Left colon (tissue), 2 donors: ENCODE measurements around the gene DCAF15. TPM values are rescaled to one million over a fixed set of nuclear protein-coding genes. Genes with fewer than 3 reads are reported as not detected.
"Not testable (repeated sequence)": the region's sequence is repeated elsewhere in the genome, so short reads cannot be mapped to it uniquely, and the experiment has no call there.

ENCODE experiments used
- ATAC-seq: fragments of 200-7000 bp; cut with Tn5 transposase; one replicate; pipeline ENCODE4 v1.9.1; 2020; ENCODE audit warnings: mild to moderate bottlenecking, moderate library complexity
- DNase-seq, 2 donors: peaks; one replicate each; pipeline ENCODE4 v3.0.0-alpha.2; 2020
- intact Hi-C, 2 donors: fragments of 100-400 bp; cut with DNase I in 1 of 2; cut with micrococcal nuclease in 1 of 2; formaldehyde crosslinking; loops; one replicate each; pipeline versions ENCODE4 v1.11.2 to v1.14.0; 2022; cut with DNase I, micrococcal nuclease
- total RNA-seq, 2 donors: library from RNA; stranded (reverse); fragmentation: NEBNext Ultra II Directional; extraction: Animal tissue kit (Norgen Biotek cat#: 25700); gene quantifications; one replicate each; pipeline ENCODE4 v1.2.1, GENCODE V29; 2021
- donor health status: DM: no; HTN: no; CAD: no.
- donor health status: DM: yes; HTN: yes; CAD: no.

The DCAF15 gene
- total RNA-seq, 2 donors from 2014 or later = 30.5 to 33.9 TPM

DNA sequence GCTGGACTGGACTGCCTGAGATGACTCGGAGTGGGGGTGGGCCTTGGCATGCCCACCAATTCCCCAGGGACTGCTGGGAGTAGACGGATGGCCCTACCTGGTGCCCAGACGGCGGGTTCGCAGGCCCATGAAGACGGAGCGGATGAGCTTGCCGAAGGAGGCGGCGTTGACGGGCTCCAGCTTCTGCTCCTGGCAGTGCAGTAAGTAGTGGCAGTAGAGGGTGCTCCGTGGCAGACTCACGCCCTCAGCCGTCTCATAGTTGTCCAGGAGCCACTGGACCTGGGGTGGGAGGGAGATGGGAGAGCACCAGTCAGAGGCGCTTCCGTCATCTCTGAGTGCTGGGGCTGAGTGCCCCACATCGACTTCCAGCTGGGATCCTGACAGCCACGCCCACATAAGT is 17.6 kb downstream of the DCAF15 start:
- ATAC-seq = no peak
- intact Hi-C loops = no loop called here
- DNase-seq = no peak

DNA sequence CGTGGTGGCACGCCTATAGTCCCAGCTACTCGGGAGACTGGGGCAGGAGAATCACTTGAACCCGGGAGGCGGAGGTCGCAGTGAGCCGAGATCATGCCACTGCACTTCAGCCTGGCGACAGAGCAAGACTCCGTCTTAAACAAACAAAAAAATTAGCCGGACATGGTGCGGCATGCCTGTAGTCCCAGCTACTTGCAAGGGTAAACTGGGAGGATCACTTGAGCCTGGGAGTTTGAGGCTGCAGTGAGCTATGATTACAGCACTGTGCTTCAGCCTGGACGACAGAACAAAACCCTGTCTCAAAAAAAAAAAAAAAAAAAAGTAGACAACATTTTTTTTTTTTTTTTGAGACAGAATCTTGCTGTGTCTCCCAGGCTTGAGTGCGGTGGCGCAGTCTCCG is 19.6 kb downstream of the DCAF15 start:
- ATAC-seq, DNase-seq, intact Hi-C loops: not testable (repeated sequence)

DNA sequence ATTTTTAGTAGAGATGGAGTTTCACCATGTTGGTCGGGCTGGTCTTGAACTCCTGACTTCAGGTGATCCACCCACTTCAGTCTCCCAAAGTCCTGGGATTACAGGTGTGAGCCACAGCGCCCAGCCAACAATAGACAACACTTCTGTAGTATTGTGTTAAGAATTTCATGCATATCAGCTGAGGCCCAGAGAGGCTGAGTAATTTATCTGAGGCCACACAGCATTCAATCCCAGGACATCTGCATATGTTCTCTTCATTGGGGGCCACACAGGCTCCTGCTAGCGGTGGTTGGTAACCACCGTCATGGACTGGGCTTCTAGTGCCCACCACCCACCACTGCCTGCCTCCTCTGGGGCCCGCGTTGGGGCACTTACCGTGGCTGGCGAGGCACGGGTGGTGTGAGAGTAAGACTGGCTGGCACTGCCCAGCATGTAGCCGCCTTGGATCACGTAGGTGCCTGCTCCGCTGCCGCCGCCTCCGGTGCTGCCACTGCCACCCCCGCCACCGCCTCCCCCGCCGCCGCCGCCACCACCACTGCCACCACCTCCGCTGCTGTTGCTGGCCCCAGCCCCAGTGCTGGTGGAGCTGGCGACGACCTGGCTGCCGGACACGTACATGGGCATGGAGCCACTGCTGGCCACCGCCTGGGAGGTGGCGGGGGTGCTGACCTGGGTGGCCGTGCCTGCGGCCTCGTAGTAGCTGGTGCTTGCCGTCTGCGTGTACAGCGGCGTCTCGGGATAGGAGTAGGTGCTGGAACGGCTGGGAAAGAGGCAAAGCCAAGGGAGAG is 20.3 kb downstream of the DCAF15 start:
- no peak for DNase-seq
- intact Hi-C loops = no loop called here
- no peak for ATAC-seq

DNA sequence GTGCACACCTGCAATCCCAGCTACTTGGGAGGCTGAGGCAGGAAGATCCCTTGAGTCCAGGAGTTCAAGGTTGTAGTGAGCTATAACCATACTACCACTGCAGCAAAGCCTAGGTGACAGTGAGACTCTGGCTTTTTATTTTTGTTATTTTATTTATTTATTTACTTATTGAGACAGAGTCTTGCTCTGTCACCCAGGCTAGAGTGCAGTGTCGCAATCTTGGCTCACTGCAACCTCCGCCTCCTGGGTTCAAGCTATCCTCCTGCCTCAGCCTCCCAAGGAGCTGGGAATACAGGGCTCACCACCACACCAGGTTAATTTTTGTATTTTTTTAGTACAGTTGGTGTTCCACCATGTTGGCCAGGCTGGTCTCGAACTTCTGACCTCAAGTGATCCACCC is 21.2 kb downstream of the DCAF15 start:
- intact Hi-C loops, ATAC-seq, DNase-seq: not testable (repeated sequence)

DNA sequence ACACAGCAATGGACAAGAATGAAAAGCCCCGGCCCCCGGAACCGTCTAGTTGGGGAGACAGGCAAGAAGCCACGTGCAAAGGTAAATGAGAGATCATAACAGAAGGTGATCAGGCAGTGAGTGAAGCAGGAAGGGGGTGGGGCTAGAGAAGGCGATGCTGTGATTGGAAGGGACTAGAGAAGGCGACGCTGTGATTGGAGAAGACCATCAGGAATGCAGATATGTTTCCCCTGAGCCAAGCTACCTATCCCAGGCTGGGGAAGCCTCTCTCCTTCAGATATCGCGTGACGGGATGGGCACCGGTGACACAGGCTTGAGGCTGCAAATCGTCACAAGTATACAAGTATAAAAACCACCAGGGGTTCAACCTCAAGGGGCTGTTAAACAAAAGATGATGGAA is 21.8 kb downstream of the DCAF15 start:
- intact Hi-C loops = no loop called here
- ATAC-seq (peak; percentile 82), DNase-seq (no peak)

DNA sequence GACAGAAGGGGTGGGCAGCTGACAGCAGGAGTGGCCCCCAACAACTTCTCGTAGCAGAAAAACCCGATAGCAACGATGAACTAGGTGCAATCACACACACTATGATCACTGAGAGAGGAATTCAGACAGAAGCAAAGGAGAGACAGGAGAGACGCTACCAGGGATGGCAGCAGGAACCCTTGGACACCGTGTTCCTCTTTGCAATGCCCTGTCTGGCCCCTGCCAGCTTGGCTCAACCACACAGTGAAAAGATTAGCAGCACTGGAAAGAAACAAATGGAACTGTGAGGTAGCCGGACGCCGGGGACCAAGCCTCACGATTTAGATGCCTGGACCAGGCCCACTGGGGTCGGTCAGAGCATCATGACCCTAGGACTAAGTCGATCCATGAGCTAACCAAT is 23.6 kb downstream of the DCAF15 start:
- intact Hi-C loops = no loop called here
- no peak for ATAC-seq
- DNase-seq = no peak

DNA sequence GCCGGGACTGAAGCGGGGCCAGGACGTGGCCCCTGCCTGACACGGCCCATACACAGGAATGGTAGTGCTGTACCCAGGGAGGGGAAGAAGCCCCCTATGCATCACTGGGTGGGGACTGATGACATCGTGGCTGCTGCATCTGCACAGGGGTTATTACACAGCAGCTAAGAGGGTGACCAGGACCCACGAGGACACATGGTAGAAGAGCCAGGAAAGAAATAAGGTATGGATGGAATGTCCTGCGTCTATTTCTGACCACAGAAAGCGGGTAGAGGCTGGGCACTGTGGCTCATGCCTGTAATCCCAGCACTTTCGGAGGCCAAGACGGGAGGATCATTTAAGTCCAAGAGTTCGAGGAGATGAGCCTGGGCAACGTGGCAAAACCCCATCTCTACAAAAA is 24.1 kb downstream of the DCAF15 start:
- DNase-seq (no peak), ATAC-seq (no peak)
- intact Hi-C loops = no loop called here

DNA sequence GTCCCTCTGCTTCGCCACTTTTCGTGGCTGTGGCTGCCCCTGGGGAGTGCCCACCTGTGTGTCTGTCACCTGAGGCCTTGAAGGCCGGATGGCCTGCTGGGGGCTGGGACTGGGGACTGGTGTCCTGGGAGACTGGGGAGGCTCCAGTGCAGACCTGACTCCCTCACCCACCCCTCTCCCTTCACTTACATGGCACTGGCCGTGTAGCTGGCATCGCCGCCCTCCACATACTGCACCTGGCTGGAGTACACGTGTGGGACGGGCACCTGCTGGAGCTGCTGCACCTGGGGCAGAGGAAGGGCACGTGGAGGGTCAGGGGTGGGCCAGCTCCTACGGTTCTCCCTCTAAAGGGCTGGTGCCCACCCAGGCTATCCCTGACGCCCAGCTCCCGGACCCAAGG is 25.5 kb downstream of the DCAF15 start:
- DNase-seq = no peak
- ATAC-seq = no peak

DNA sequence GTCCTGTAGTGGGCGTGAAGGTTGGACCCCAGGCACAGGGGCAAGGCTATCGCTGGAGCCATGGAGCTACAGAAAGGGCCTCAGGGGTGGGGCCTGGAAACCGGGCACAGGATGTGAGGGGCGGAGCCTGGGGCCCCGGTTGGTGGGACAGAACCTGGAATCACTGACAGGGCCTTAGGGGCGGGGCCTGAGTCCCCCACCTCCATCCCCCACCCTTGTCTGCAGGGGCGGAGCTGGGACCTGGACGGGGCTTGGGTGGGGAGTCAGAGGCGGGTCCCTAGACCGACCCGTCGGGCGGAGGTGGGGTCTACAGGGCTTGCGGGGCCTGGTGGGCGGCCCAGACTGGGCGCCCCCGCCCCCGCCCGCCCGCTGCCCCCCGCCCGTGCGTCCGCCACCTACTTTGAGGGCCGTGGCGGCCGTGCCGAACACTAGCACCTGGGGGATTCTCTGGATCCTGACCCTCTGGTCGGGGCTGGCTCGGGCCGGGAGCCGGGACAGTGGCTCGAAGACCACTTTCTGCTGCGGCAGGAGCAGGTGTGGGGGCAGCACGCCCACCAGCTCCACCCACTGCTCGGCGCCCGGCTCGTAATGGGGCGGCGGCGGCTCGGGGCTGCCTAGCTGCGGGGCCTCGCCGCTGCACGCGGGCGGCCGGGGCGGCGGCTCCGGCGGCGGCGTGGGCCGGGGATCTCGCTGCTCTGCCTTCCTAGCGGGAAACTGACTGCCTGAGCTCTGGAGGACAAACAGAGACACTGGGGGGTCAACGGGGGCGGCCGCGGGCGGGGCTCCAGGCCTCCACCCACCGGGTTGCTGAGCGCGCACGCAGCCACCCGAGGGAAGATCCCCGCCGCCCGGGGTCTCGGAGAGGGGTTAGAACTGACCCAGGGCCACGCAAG is 26.3 kb downstream of the DCAF15 start:
- intact Hi-C loops = no loop called here
- ATAC-seq (peak; percentile 73), DNase-seq (peak; percentile 81 to 85)

More for the DNA sequence above, 25.5 kb downstream of the DCAF15 start:
- intact Hi-C loops = no loop called here

DNA sequence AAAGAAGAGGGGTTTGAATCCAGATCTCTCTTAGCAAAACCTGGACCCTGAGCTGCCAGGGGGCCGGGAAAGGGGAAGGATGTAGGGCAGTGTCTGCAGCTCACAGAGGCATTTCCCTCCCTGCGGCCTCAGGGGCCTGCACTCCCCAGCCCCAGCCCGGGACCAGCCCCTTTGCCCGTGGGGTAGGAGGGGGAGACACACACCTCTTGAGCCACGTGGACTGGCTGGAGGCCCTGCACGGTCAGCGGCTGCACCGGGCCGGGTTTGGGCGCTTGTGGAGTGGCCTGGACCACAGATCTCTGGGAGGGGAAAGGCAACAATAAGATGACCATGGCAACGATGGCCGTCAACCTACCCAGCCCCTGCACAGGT is 26.9 kb downstream of the DCAF15 start:
- intact Hi-C loops = no loop called here
- ATAC-seq = peak; percentile 10
- DNase-seq = no peak

DNA sequence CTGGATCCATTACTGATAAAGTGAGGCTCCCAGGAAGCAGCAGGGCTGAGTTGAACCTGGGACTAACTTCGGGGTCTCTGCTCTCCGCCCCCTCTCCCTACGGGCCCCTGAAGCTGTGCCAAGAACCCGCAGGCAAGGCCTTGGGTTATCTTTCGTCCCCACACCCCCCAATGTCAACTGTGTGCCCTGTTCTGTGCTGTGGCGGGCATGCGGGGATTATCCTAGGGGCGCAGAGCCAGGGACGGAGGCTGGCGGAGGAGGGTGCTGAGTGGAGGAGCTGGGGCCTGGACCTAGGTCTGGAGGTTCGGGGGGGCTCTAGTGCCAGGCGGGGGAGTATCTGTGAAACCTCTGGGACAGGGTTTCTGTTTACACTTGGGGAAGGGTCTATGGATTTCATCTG is 27.4 kb downstream of the DCAF15 start:
- ATAC-seq = no peak
- intact Hi-C loops = no loop called here

DNA sequence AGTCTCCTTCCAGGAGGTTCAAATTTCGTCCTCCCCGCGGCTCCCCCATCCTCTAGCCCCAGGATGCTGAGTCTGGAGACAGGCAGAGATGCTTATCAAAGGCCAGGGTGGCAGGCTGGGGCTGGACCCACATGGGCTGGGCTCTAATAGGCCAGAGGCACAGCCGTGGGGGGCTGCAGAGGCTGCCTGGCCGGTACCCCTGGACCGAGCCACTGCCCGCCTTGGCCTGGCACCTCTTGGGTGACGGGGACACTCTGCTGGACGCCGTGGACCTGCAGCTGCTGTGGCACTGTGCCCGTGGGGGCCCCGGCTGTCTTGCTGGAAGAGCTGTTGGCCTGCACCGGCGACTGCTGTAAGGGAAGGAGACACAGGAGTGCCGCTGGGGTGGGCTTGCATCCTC is 28.0 kb downstream of the DCAF15 start:
- DNase-seq (no peak), ATAC-seq (no peak)
- intact Hi-C loops = no loop called here

More for the DNA sequence above, 27.4 kb downstream of the DCAF15 start:
- DNase-seq = no peak

DNA sequence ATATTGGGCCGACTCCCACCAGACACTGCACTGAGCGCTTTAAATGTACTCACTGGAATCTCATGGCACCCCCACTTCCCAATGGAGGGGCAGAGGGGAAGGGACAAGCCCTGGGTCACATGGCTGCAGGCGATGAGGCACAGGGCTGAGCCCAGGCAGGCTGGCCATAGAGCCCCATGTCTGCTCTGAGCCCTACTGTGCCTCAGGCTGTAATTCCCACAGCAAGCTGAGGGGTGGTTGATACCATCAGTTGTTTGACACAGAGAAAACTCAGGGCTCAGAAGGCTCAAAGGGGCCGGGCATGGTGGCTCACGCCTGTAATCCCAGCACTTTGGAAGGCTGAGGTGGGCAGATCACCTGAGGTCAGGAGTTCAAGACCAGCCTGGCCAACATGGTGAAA is 28.7 kb downstream of the DCAF15 start:
- ATAC-seq = no peak
- intact Hi-C loops = no loop called here
- no peak for DNase-seq

DNA sequence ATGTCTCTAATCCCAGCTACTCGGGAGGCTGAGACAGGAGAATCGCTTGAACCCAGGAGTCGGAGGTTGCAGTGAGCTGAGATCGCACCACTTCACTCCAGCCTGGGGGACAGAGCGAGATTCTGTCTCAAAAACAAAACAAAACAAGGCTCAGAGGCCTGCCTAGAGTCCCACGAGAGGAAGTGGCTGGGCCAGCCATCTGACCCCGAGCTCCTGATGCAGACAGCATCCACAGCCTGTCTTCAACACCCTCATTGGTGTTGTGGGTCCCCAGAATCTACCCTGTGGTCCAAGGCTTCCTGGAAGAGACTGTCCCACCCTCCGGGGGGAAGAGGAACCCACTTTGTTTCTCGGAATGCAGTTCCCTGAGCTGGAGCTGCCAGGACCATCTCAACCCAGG is 29.2 kb downstream of the DCAF15 start:
- ATAC-seq (no peak), DNase-seq (no peak)
- intact Hi-C loops = no loop called here

DNA sequence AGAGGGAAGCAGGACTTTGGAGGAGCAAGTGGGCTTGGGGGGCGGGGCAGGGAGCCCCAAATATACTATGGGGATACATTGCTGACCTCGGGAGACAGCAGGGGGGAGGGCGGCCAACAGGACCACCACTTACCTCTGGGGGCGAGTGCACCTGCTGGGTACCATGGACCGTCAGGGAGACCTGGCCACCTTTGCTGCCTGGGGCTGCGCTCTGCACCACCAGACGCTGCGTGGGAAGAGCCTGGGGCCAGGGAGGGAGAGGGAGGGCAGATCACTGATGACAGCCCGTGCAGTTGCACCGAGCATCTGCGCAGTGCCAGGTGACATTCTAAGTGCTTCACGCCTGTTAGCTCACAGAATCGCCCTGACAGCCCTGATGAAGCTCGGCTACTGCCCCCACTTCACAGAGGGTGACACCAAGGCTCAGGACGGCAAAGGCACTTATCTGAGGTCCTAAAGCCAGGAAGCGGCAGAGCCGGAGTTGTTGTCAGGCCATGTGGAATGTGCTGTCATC is 29.7 kb downstream of the DCAF15 start:
- ATAC-seq (no peak), DNase-seq (no peak)
- intact Hi-C loops = no loop called here

DNA sequence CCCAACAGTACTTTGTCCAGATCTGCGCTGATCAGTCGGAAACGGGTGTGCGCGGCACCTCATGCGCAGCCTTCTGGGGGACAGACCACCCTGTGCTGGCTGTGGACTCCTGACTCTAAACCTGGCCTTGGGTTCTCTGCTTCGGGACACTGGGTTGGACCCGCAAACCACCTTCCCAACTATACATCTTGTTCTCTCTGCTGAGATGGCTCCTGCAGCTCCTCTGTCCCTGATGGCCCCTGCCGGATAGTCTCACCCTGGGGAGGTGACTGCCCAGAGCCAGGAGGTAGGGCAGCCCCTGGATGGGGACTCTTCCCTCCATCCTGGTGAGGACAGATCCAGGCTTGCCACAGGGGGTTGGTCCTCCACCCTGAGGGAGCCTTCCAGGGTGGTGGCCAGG is 30.5 kb downstream of the DCAF15 start:
- intact Hi-C loops = no loop called here
- DNase-seq (no peak), ATAC-seq (no peak)

DNA sequence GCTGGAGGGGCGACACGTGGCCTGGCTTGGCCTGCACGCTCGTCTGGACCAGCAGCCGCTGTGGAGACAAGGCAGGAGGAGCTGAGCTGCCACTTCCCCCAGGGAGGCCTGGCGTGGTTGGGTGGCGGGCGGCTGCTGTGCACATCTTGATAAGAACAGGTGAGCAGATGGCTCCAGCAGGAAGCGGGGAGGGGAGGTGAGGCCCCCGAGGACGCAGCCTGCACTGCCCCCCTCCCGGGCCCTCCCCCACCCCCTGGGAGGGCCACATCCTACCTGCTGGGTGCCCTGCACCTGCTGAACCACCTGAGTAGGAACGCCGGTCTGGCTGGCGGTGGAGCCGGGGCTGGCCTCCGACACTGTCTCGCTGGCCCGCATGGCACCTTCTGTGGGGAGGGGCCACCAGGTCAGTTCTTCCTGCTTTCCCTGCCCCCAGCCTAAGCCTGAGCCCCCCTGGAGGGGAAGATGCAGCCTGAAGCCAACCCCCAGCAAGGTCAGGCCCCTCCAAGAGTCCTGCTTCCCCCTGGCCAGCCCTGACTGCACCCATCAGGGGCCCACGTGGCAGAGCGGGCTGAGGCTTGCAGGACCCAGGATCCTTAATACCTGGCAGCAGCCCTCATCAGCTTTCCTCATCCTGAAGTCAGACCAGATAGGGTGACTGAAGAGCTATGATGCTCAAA is 31.0 kb downstream of the DCAF15 start:
- no peak for DNase-seq
- intact Hi-C loops = no loop called here
- no peak for ATAC-seq

DNA sequence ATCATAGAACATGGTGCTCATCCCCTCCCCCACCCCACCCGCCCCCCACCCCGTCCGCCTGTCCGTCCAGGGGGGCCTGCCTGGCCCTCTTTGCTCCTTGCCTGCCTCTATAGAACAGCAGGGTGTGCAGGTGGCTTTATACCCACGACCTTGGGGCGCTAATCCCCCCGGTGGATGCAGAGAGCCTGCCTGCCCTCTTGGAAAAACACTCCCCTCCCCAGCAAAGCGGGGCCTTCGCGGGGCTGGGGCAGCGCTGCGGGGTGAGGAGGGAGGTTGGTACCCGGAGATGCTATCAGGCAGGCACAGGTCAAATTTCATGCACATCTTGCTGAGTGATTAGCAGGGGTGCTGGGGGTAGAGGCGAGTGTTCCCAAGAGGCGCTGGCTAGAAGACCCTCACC is 31.9 kb downstream of the DCAF15 start:
- intact Hi-C loops = no loop called here
- no peak for ATAC-seq
- DNase-seq = no peak
